CD4-positive, alpha-beta T cell (primary cell): Measurements from ENCODE around the gene MTX3. TPM values are rescaled to one million over a fixed set of nuclear protein-coding genes. Genes with fewer than 3 reads are reported as not detected.

ENCODE experiments used
- ATAC-seq: fragments of 200-7000 bp; cut with Tn5 transposase; one replicate; pipeline ENCODE4 v1.10.0; 2022; ENCODE audit warnings: mild to moderate bottlenecking; ENCODE audit not compliant: poor library complexity
- CTCF ChIA-PET: fragments of 350-600 bp; sonication (Branson Sonifier 250); formaldehyde crosslinking; loops from one replicate; lab custom pipeline; 2021; ENCODE audit warnings: antibody characterized with exemption, inconsistent platforms; lab: Charles Lee
- POLR2A ChIA-PET: fragments of 350-600 bp; sonication (Branson Sonifier 250); formaldehyde crosslinking; loops from one replicate; lab custom pipeline; 2021; ENCODE audit warnings: antibody characterized with exemption, inconsistent platforms; lab: Charles Lee
- DNase-seq, 14 experiments: peaks; one replicate each; pipeline ENCODE4 v3.0.0-alpha.2; 2013 to 2020; ENCODE audit warnings: mixed read lengths in 2 of 14
- H3K27ac ChIP-seq, 2 donors: one replicate each; pipeline versions ENCODE4 v1.5.1 to v1.7.0; 2013; ENCODE audit warnings: low read length in 2 of 2, low read depth in 1 of 2, mild to moderate bottlenecking in 1 of 2
- H3K27me3 ChIP-seq, 2 experiments: 1 replicate in 1 of 2; 2 replicates in 1 of 2; pipeline versions ENCODE4 v1.6.1 to v1.7.0; 2013; ENCODE audit warnings: low read length in 2 of 2, control low read depth in 1 of 2, mild to moderate bottlenecking in 1 of 2, moderate library complexity in 1 of 2; ENCODE audit not compliant: insufficient read depth in 2 of 2, control insufficient read depth in 1 of 2
- H3K36me3 ChIP-seq: one replicate; pipeline ENCODE4 v1.6.1; 2013; ENCODE audit warnings: low read length, control low read depth; ENCODE audit not compliant: insufficient read depth
- H3K4me1 ChIP-seq: one replicate; pipeline ENCODE4 v1.6.1; 2013; ENCODE audit warnings: low read length, control low read depth; ENCODE audit not compliant: insufficient read depth
- H3K4me3 ChIP-seq: one replicate; pipeline ENCODE4 v1.5.1; 2013; ENCODE audit warnings: mild to moderate bottlenecking, low read length, moderate library complexity
- H3K9me3 ChIP-seq, 2 experiments: 1 replicate in 1 of 2; 2 replicates in 1 of 2; pipeline versions ENCODE4 v1.6.1 to v1.7.0; 2013; ENCODE audit warnings: low read length in 2 of 2, mild to moderate bottlenecking in 2 of 2, control low read depth in 1 of 2, moderate library complexity in 1 of 2; ENCODE audit not compliant: control insufficient read depth in 1 of 2, insufficient read depth in 1 of 2
- H3K27ac Mint-ChIP-seq: one replicate; pipeline ENCODE4 v1.8.0; 2020; ENCODE audit warnings: mixed read lengths
- H3K27me3 Mint-ChIP-seq: one replicate; pipeline ENCODE4 v1.8.0; 2021; ENCODE audit warnings: mixed read lengths
- H3K36me3 Mint-ChIP-seq: one replicate; pipeline ENCODE4 v1.8.0; 2021; ENCODE audit warnings: low read depth, mixed read lengths
- H3K4me1 Mint-ChIP-seq: one replicate; pipeline ENCODE4 v1.8.0; 2021; ENCODE audit warnings: low read depth, mixed read lengths
- H3K4me3 Mint-ChIP-seq: one replicate; pipeline ENCODE4 v1.8.0; 2020; ENCODE audit warnings: mild to moderate bottlenecking, mixed read lengths
- H3K9me3 Mint-ChIP-seq: one replicate; pipeline ENCODE4 v1.8.0; 2020; ENCODE audit warnings: mixed read lengths
- intact Hi-C, 2 experiments: fragments of 100-400 bp; cut with DNase I in 1 of 2; cut with micrococcal nuclease in 1 of 2; formaldehyde crosslinking; loops; one replicate each; pipeline versions ENCODE4 v1.15.1 to v1.9.0; 2023 to 2025; cut with DNase I, micrococcal nuclease
- total RNA-seq, 174 experiments: library from RNA in 2 of 174; stranded (reverse) in 2 of 174; gene quantifications; one replicate each; pipeline ENCODE4 v1.2.3 and lab custom pipeline; 2021 to 2026
- TF ChIP-seq, protein P1 (sequence below): fragments of 200-600 bp; IDR thresholded peaks from one replicate; pipeline ENCODE4 v1.8.0; 2022; ENCODE audit warnings: antibody characterized with exemption, mild to moderate bottlenecking

MTX3 gene
- total RNA-seq, 2 experiments from 2014 or later, result 25.6 to 26.5 TPM

GRCh38 chr5:79985288-79985687, 5.8 kb downstream of the MTX3 start:
- Histone ChIP-seq H3K36me3 (peaks cover 54% of the 10 kb centered on the region), H3K4me1 (peaks cover 5% of the 10 kb centered on the region), H3K4me3 (no peak overlapping the region), H3K27me3 (no peaks in the 10 kb centered on the region), H3K9me3 (no peaks in the 10 kb centered on the region), H3K27ac (no peak overlapping the region)
- Mint-ChIP-seq H3K4me3 (no peak overlapping the region), H3K27ac (no peak overlapping the region), H3K36me3 (peaks cover 90% of the 10 kb centered on the region), H3K4me1 (peaks cover 32% of the 10 kb centered on the region), H3K27me3 (no peaks in the 10 kb centered on the region), H3K9me3 (no peaks in the 10 kb centered on the region)
- POLR2A ChIA-PET, result no interaction called here
- intact Hi-C loops, result loop anchor here in 1 of 2 experiments (10.0 kb wide), 1 partner anchor 470 kb away; the partner anchor contains the start of gene HOMER1
- CTCF ChIA-PET, result interaction anchor here (0.7 kb wide), 1 partner anchor 361 kb away, joined by 3 read pairs; no protein-coding TSS in a partner anchor
- no peak for ATAC-seq
- no peak for DNase-seq
- TF ChIP-seq, protein P1, sequence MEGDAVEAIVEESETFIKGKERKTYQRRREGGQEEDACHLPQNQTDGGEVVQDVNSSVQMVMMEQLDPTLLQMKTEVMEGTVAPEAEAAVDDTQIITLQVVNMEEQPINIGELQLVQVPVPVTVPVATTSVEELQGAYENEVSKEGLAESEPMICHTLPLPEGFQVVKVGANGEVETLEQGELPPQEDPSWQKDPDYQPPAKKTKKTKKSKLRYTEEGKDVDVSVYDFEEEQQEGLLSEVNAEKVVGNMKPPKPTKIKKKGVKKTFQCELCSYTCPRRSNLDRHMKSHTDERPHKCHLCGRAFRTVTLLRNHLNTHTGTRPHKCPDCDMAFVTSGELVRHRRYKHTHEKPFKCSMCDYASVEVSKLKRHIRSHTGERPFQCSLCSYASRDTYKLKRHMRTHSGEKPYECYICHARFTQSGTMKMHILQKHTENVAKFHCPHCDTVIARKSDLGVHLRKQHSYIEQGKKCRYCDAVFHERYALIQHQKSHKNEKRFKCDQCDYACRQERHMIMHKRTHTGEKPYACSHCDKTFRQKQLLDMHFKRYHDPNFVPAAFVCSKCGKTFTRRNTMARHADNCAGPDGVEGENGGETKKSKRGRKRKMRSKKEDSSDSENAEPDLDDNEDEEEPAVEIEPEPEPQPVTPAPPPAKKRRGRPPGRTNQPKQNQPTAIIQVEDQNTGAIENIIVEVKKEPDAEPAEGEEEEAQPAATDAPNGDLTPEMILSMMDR, result no peak

GRCh38 chr5:79984363-79984762, 6.7 kb downstream of the MTX3 start:
- H3K9me3 Mint-ChIP-seq, result no peaks in the 10 kb centered on the region
- Histone ChIP-seq H3K4me3 (no peak overlapping the region), H3K36me3 (peaks cover 56% of the 10 kb centered on the region), H3K27ac (no peak overlapping the region), H3K27me3 (no peaks in the 10 kb centered on the region), H3K9me3 (no peaks in the 10 kb centered on the region), H3K4me1 (peaks cover 5% of the 10 kb centered on the region)
- intact Hi-C loops, result loop anchor here in 1 of 2 experiments (10.0 kb wide), 1 partner anchor 470 kb away; the partner anchor contains the start of gene HOMER1
- ChIA-PET POLR2A (no interaction called here), CTCF (interaction anchor here (1.2 kb wide), 1 partner anchor 15 kb away, joined by 3 read pairs; no protein-coding TSS in a partner anchor)
- H3K36me3 Mint-ChIP-seq, result peaks cover 91% of the 10 kb centered on the region
- no peaks in the 10 kb centered on the region for H3K27me3 Mint-ChIP-seq
- no peak for ATAC-seq
- H3K4me3 Mint-ChIP-seq, result no peak overlapping the region
- H3K4me1 Mint-ChIP-seq, result peaks cover 29% of the 10 kb centered on the region
- H3K27ac Mint-ChIP-seq, result no peak overlapping the region
- TF ChIP-seq, protein P1, result no peak
- DNase-seq, result no peak

GRCh38 chr5:79983618-79984017, 7.4 kb downstream of the MTX3 start:
- DNase-seq, result no peak
- ATAC-seq, result no peak
- H3K36me3 ChIP-seq, result peaks cover 56% of the 10 kb centered on the region
- no peaks in the 10 kb centered on the region for H3K27me3 Mint-ChIP-seq
- peaks cover 91% of the 10 kb centered on the region for H3K36me3 Mint-ChIP-seq
- H3K9me3 Mint-ChIP-seq, result no peaks in the 10 kb centered on the region
- H3K4me1 Mint-ChIP-seq, result peaks cover 29% of the 10 kb centered on the region
- TF ChIP-seq, protein P1, result no peak
- H3K27ac Mint-ChIP-seq, result no peak overlapping the region
- intact Hi-C loops, result loop anchor here in 1 of 2 experiments (10.0 kb wide), 1 partner anchor 469 kb away; the partner anchor contains the start of gene HOMER1
- no peaks in the 10 kb centered on the region for H3K9me3 ChIP-seq
- peaks cover 5% of the 10 kb centered on the region for H3K4me1 ChIP-seq
- POLR2A ChIA-PET, result no interaction called here
- no peak overlapping the region for H3K27ac ChIP-seq
- H3K27me3 ChIP-seq, result no peaks in the 10 kb centered on the region
- no peak overlapping the region for H3K4me3 Mint-ChIP-seq
- H3K4me3 ChIP-seq, result no peak overlapping the region
- CTCF ChIA-PET, result interaction anchor here (1.2 kb wide), 1 partner anchor 16 kb away, joined by 3 read pairs; no protein-coding TSS in a partner anchor
